ENCODE results near the gene RPL3. TPM values are rescaled to one million over a fixed set of nuclear protein-coding genes. Genes with fewer than 3 reads are reported as not detected.

The RPL3 gene
- total and polyA plus RNA-seq, 7 experiments from 2014 or later: 1,611 to 5,509 (median 3,848) TPM

- H3K4me1 ChIP-seq (ENCODE audit: control insufficient read depth in 2 of 2, insufficient read depth in 2 of 2, low read length in 2 of 2): no peaks in the 10 kb centered on the region
- H3K27ac ChIP-seq (ENCODE audit: low read depth, low read length): no peak overlapping the region
- H3K9me3 ChIP-seq (ENCODE audit: control insufficient read depth in 2 of 3, low read length in 3 of 3): peaks cover 0 to 7% (median 0%) of the 10 kb centered on the region in 3 experiments
- Mint-ChIP-seq H3K4me3 (no peak overlapping the region), H3K36me3 (peaks cover 0 to 3% (median 0%) of the 10 kb centered on the region in 5 donors), H3K27ac (no peak overlapping the region), H3K4me1 (peaks cover 0 to 10% (median 5%) of the 10 kb centered on the region in 7 donors), H3K27me3 (peaks cover 0 to 10% (median 0%) of the 10 kb centered on the region in 5 donors), H3K9me3 (peaks cover 0 to 16% (median 5%) of the 10 kb centered on the region in 11 donors)
- DNase-seq (no peak), ATAC-seq (peak; percentile 28)
- POLR2A ChIA-PET: no interaction called here
- H3K36me3 ChIP-seq (ENCODE audit: control insufficient read depth in 2 of 3, insufficient read depth in 3 of 3, low read length in 3 of 3): no peaks in the 10 kb centered on the region
- peaks cover 0 to 2% of the 10 kb centered on the region in 2 donors for H3K27me3 ChIP-seq (ENCODE audit: control insufficient read depth in 2 of 2, insufficient read depth in 2 of 2, low read length in 2 of 2)
- CTCF ChIA-PET: no interaction called here
- H3K4me3 ChIP-seq (ENCODE audit: low read length): no peak overlapping the region
- intact Hi-C loops (cut with micrococcal nuclease): no loop called here
Observed at GRCh38 chr22:39282645-39283321, 36.6 kb downstream of the RPL3 start.

GRCh38 chr22:39281126-39281525 lies 38.3 kb downstream of the RPL3 start:
- no peak overlapping the region for H3K4me3 ChIP-seq (ENCODE audit: low read length)
- ATAC-seq: no peak
- Mint-ChIP-seq H3K9me3 (peaks cover 0 to 22% (median 6%) of the 10 kb centered on the region in 11 donors), H3K4me3 (no peak overlapping the region), H3K27me3 (peaks cover 0 to 18% (median 5%) of the 10 kb centered on the region in 5 donors), H3K36me3 (peaks cover 0 to 3% (median 0%) of the 10 kb centered on the region in 5 donors), H3K27ac (no peak overlapping the region), H3K4me1 (peaks cover 0 to 4% (median 0%) of the 10 kb centered on the region in 7 donors)
- no peak overlapping the region for H3K27ac ChIP-seq (ENCODE audit: low read depth, low read length)
- peaks cover 0 to 2% of the 10 kb centered on the region in 2 donors for H3K27me3 ChIP-seq (ENCODE audit: control insufficient read depth in 2 of 2, insufficient read depth in 2 of 2, low read length in 2 of 2)
- H3K4me1 ChIP-seq (ENCODE audit: control insufficient read depth in 2 of 2, insufficient read depth in 2 of 2, low read length in 2 of 2): no peaks in the 10 kb centered on the region
- CTCF ChIA-PET: interaction anchor here (0.8 kb wide), 1 partner anchor 110 kb away, joined by 3 read pairs; no protein-coding TSS in a partner anchor
- POLR2A ChIA-PET: no interaction called here
- no peaks in the 10 kb centered on the region for H3K36me3 ChIP-seq (ENCODE audit: control insufficient read depth in 2 of 3, insufficient read depth in 3 of 3, low read length in 3 of 3)
- peaks cover 0 to 7% (median 0%) of the 10 kb centered on the region in 3 experiments for H3K9me3 ChIP-seq (ENCODE audit: control insufficient read depth in 2 of 3, low read length in 3 of 3)
- intact Hi-C loops (cut with micrococcal nuclease): no loop called here
- no peak for DNase-seq

- Mint-ChIP-seq H3K9me3 (peaks cover 0 to 16% (median 3%) of the 10 kb centered on the region in 11 donors), H3K36me3 (no peaks in the 10 kb centered on the region), H3K27ac (no peak overlapping the region), H3K27me3 (peaks cover 0 to 18% (median 5%) of the 10 kb centered on the region in 5 donors), H3K4me1 (no peaks in the 10 kb centered on the region), H3K4me3 (no peak overlapping the region)
- ATAC-seq (no peak), DNase-seq (no peak)
- H3K36me3 ChIP-seq (ENCODE audit: control insufficient read depth in 2 of 3, insufficient read depth in 3 of 3, low read length in 3 of 3): no peaks in the 10 kb centered on the region
- peaks cover 0 to 7% (median 0%) of the 10 kb centered on the region in 3 experiments for H3K9me3 ChIP-seq (ENCODE audit: control insufficient read depth in 2 of 3, low read length in 3 of 3)
- POLR2A ChIA-PET: no interaction called here
- peaks cover 0 to 2% of the 10 kb centered on the region in 2 donors for H3K27me3 ChIP-seq (ENCODE audit: control insufficient read depth in 2 of 2, insufficient read depth in 2 of 2, low read length in 2 of 2)
- no peak overlapping the region for H3K4me3 ChIP-seq (ENCODE audit: low read length)
- intact Hi-C loops (cut with micrococcal nuclease): no loop called here
- no peaks in the 10 kb centered on the region for H3K4me1 ChIP-seq (ENCODE audit: control insufficient read depth in 2 of 2, insufficient read depth in 2 of 2, low read length in 2 of 2)
- H3K27ac ChIP-seq (ENCODE audit: low read depth, low read length): no peak overlapping the region
- CTCF ChIA-PET: no interaction called here
Observed at GRCh38 chr22:39280250-39280649, 39.2 kb downstream of the RPL3 start.

GRCh38 chr22:39279170-39279850 lies 40.1 kb downstream of the RPL3 start:
- ATAC-seq (no peak), DNase-seq (no peak)
- Mint-ChIP-seq H3K4me3 (no peak overlapping the region), H3K36me3 (no peaks in the 10 kb centered on the region), H3K27ac (no peak overlapping the region), H3K27me3 (peaks cover 0 to 18% (median 5%) of the 10 kb centered on the region in 5 donors), H3K9me3 (peaks cover 0 to 7% (median under 1%) of the 10 kb centered on the region in 11 donors), H3K4me1 (no peaks in the 10 kb centered on the region)
- Histone ChIP-seq H3K27me3 (ENCODE audit: control insufficient read depth in 2 of 2, insufficient read depth in 2 of 2, low read length in 2 of 2) (peaks cover 0 to 2% of the 10 kb centered on the region in 2 donors), H3K9me3 (ENCODE audit: control insufficient read depth in 2 of 3, low read length in 3 of 3) (no peaks in the 10 kb centered on the region), H3K4me1 (ENCODE audit: control insufficient read depth in 2 of 2, insufficient read depth in 2 of 2, low read length in 2 of 2) (no peaks in the 10 kb centered on the region), H3K36me3 (ENCODE audit: control insufficient read depth in 2 of 3, insufficient read depth in 3 of 3, low read length in 3 of 3) (no peaks in the 10 kb centered on the region), H3K27ac (ENCODE audit: low read depth, low read length) (no peak overlapping the region), H3K4me3 (ENCODE audit: low read length) (no peak overlapping the region)
- POLR2A ChIA-PET: no interaction called here
- intact Hi-C loops (cut with micrococcal nuclease): no loop called here
- CTCF ChIA-PET: no interaction called here

GRCh38 chr22:39278040-39278439 lies 41.4 kb downstream of the RPL3 start:
- intact Hi-C loops (cut with micrococcal nuclease): no loop called here
- H3K27ac Mint-ChIP-seq: no peak overlapping the region
- H3K4me3 Mint-ChIP-seq: no peak overlapping the region
- peaks cover 0 to 7% (median 0%) of the 10 kb centered on the region in 11 donors for H3K9me3 Mint-ChIP-seq
- CTCF ChIA-PET: interaction anchor here (0.6 kb wide), 1 partner anchor 72 kb away, joined by 3 read pairs; no protein-coding TSS in a partner anchor
- POLR2A ChIA-PET: interaction anchor here (0.7 kb wide), 1 partner anchor 57 kb away, joined by 3 read pairs; no protein-coding TSS in a partner anchor
- Histone ChIP-seq H3K36me3 (ENCODE audit: control insufficient read depth in 2 of 3, insufficient read depth in 3 of 3, low read length in 3 of 3) (no peaks in the 10 kb centered on the region), H3K4me3 (ENCODE audit: low read length) (no peak overlapping the region), H3K9me3 (ENCODE audit: control insufficient read depth in 2 of 3, low read length in 3 of 3) (no peaks in the 10 kb centered on the region), H3K27ac (ENCODE audit: low read depth, low read length) (no peak overlapping the region), H3K27me3 (ENCODE audit: control insufficient read depth in 2 of 2, insufficient read depth in 2 of 2, low read length in 2 of 2) (peaks cover 0 to 2% of the 10 kb centered on the region in 2 donors), H3K4me1 (ENCODE audit: control insufficient read depth in 2 of 2, insufficient read depth in 2 of 2, low read length in 2 of 2) (no peaks in the 10 kb centered on the region)
- H3K36me3 Mint-ChIP-seq: no peaks in the 10 kb centered on the region
- no peaks in the 10 kb centered on the region for H3K4me1 Mint-ChIP-seq
- peaks cover 0 to 18% (median 5%) of the 10 kb centered on the region in 5 donors for H3K27me3 Mint-ChIP-seq
- DNase-seq: no peak
- no peak for ATAC-seq

- Histone ChIP-seq H3K4me3 (ENCODE audit: low read length) (no peak overlapping the region), H3K36me3 (ENCODE audit: control insufficient read depth in 2 of 3, insufficient read depth in 3 of 3, low read length in 3 of 3) (no peaks in the 10 kb centered on the region), H3K4me1 (ENCODE audit: control insufficient read depth in 2 of 2, insufficient read depth in 2 of 2, low read length in 2 of 2) (no peaks in the 10 kb centered on the region), H3K9me3 (ENCODE audit: control insufficient read depth in 2 of 3, low read length in 3 of 3) (no peaks in the 10 kb centered on the region), H3K27ac (ENCODE audit: low read depth, low read length) (no peak overlapping the region), H3K27me3 (ENCODE audit: control insufficient read depth in 2 of 2, insufficient read depth in 2 of 2, low read length in 2 of 2) (peaks cover 0 to 2% of the 10 kb centered on the region in 2 donors)
- intact Hi-C loops (cut with micrococcal nuclease): no loop called here
- H3K4me1 Mint-ChIP-seq: no peaks in the 10 kb centered on the region
- POLR2A ChIA-PET: interaction anchor here (0.7 kb wide), 1 partner anchor 56 kb away, joined by 3 read pairs; no protein-coding TSS in a partner anchor
- H3K27me3 Mint-ChIP-seq: peaks cover 0 to 18% (median 5%) of the 10 kb centered on the region in 5 donors
- DNase-seq (no peak), ATAC-seq (peak; percentile 52)
- no peaks in the 10 kb centered on the region for H3K36me3 Mint-ChIP-seq
- no peak overlapping the region for H3K4me3 Mint-ChIP-seq
- CTCF ChIA-PET: no interaction called here
- peaks cover 0 to 7% (median 0%) of the 10 kb centered on the region in 11 donors for H3K9me3 Mint-ChIP-seq
- H3K27ac Mint-ChIP-seq: no peak overlapping the region
Observed at GRCh38 chr22:39277142-39277607, 42.2 kb downstream of the RPL3 start.

Data from naive thymus-derived CD4-positive, alpha-beta T cell (primary cell).